ENCODE results near the gene THOP1. TPM values are rescaled to one million over a fixed set of nuclear protein-coding genes. Genes with fewer than 3 reads are reported as not detected.

The THOP1 gene
- total and polyA plus RNA-seq, 10 of the 15 experiments (the other 5 are each of a cell fraction or from before 2014, with no cell fraction given) = 1.9 to 270 (median 169) TPM

GRCh38 chr19:2837430-2837829 is 52.1 kb downstream of the THOP1 start:
- no peak overlapping the region for H3K9ac ChIP-seq (ENCODE audit: control insufficient read depth, insufficient read depth, low read length)
- in situ Hi-C loops (cut with MboI) = no loop called here
- peaks cover 25% of the 10 kb centered on the region for H3K9me3 ChIP-seq (replicated peaks; ENCODE audit: control insufficient read depth, insufficient read depth, low read length)
- 70% methylated on average over 3 of the region's 4 CpGs for WGBS (ENCODE audit: insufficient coverage, insufficient replicate concordance, low lambda C conversion rate, missing lambda C conversion rate)
- no peak overlapping the region for H3K4me3 ChIP-seq
- H4K20me1 ChIP-seq (ENCODE audit: control insufficient read depth, insufficient read depth) = no peaks in the 10 kb centered on the region
- H3K4me2 ChIP-seq (ENCODE audit: control insufficient read depth, insufficient read depth) = no peak overlapping the region
- intact Hi-C loops (cut with micrococcal nuclease; ENCODE audit: unreplicated experiment) = no loop called here
- H2AFZ ChIP-seq (ENCODE audit: control insufficient read depth, low read depth, low read length) = no peak overlapping the region
- no TSS peak for BruUV-seq (replicated peaks)
- no peak overlapping the region for H3K27ac ChIP-seq (ENCODE audit: control insufficient read depth, insufficient read depth)
- no peaks in the 10 kb centered on the region for H3K27me3 ChIP-seq (replicated peaks in 1 of 2; ENCODE audit: control insufficient read depth in 2 of 2, insufficient read depth in 2 of 2, low read length in 1 of 2)
- TF ChIP-seq CHD4 (IDR thresholded peaks at IDR 0.05) (no peak), HDAC2 (IDR thresholded peaks at IDR 0.05) (no peak), POLR2AphosphoS5 (IDR thresholded peaks at IDR 0.05; ENCODE audit: low read length) (no peak), MEF2B (IDR thresholded peaks at IDR 0.05; ENCODE audit: partially characterized antibody, poor library complexity, severe bottlenecking) (no peak), POLR2AphosphoS2 (IDR thresholded peaks at IDR 0.05; ENCODE audit: low read depth, low read length) (no peak), SREBF1 (IDR thresholded peaks at IDR 0.05; ENCODE audit: low read length) (no peak), SIN3A (IDR thresholded peaks at IDR 0.05; ENCODE audit: low read depth, low read length) (no peak), NFYA (IDR thresholded peaks at IDR 0.05; ENCODE audit: borderline replicate concordance, low read depth, low read length) (no peak), ZSCAN29 (IDR thresholded peaks at IDR 0.05) (no peak), ZZZ3 (IDR thresholded peaks at IDR 0.05; ENCODE audit: control insufficient read depth, insufficient read length, low read depth) (no peak), SP1 (IDR thresholded peaks at IDR 0.05; ENCODE audit: low read depth, low read length) (no peak), IRF5 (IDR thresholded peaks at IDR 0.05; ENCODE audit: borderline replicate concordance) (no peak), USF1 (IDR thresholded peaks at IDR 0.05; ENCODE audit: borderline replicate concordance, extremely low read length, insufficient read depth, low read depth, low read length) (no peak), E4F1 (IDR thresholded peaks at IDR 0.05; ENCODE audit: borderline replicate concordance, partially characterized antibody) (no peak), TBL1XR1 (IDR thresholded peaks at IDR 0.05; ENCODE audit: low read depth, low read length) (no peak), TARDBP (IDR thresholded peaks at IDR 0.05; ENCODE audit: borderline replicate concordance) (no peak), HDGF (IDR thresholded peaks at IDR 0.05) (no peak), FOXK2 (IDR thresholded peaks at IDR 0.05) (no peak), RB1 (IDR thresholded peaks at IDR 0.05; ENCODE audit: borderline replicate concordance) (no peak)
- no peaks in the 10 kb centered on the region for H3K36me3 ChIP-seq (ENCODE audit: control insufficient read depth in 2 of 2, insufficient read depth in 2 of 2, low read length in 1 of 2)
- POLR2A ChIA-PET = interaction anchor here (0.7 kb wide), 1 partner anchor 13 kb away, joined by 5 read pairs; no protein-coding TSS in a partner anchor
- CTCF ChIA-PET = interaction anchor here (0.6 kb wide), 1 partner anchor 691 kb away, joined by 4 read pairs; no protein-coding TSS in a partner anchor
- DNase-seq (ENCODE audit: low read depth, low spot score) = no peak
- RAD21 ChIA-PET (ENCODE audit: unreplicated experiment) = no interaction called here
- no peak for FAIRE-seq
- peaks cover 3% of the 10 kb centered on the region; the same call in 1 of the 2 replicates for H3K4me1 ChIP-seq (ENCODE audit: control insufficient read depth, insufficient read depth, low read length)
- ATAC-seq = no peak
- SMC1A ChIA-PET (ENCODE audit: uncharacterized antibody, unreplicated experiment) = no interaction called here
- peaks cover 2% of the 10 kb centered on the region for H3K79me2 ChIP-seq (ENCODE audit: control insufficient read depth, insufficient read depth, low read length)

Data from GM12878 (cell line).